ENCODE data around the gene ADAM11.

The ADAM11 gene

DNA sequence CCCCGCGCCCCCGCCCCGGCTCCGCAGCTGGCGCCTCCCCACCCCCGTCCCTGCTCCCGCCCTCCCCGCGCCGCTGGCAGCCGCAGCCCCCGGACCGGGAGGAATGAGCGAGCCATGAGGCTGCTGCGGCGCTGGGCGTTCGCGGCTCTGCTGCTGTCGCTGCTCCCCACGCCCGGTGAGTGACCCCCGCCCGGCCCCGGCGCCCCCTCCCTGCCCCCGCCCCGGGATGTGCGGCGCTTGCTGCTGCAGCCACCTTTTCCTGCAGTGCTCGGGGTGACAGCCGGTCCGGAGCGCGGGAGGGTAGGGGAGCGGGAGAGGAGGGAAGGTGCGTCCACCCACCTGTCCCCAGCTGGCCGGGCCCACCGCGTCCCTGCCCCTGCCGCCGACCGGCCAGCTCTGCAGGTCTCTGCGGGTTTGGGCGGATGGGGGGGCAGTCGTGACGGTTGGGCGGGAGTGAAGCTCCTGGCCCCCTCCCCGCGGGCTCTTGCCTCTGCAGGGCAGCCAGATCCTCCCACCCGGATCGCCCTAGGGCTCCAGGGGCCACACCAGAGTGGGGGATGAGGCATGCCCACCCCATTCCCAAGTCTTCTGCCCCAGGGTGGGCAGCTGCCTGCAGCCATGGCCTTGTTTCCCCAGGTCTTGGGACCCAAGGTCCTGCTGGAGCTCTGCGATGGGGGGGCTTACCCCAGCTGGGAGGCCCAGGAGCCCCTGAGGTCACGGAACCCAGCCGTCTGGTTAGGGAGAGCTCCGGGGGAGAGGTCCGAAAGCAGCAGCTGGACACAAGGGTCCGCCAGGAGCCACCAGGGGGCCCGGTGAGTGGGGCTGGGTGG, 513 bp downstream of the ADAM11 start:
- no peak for DNase-seq

- no peak for DNase-seq
These were observed 1.1 kb downstream of the ADAM11 start for GRCh38 chr17:44759916-44760243.

DNA sequence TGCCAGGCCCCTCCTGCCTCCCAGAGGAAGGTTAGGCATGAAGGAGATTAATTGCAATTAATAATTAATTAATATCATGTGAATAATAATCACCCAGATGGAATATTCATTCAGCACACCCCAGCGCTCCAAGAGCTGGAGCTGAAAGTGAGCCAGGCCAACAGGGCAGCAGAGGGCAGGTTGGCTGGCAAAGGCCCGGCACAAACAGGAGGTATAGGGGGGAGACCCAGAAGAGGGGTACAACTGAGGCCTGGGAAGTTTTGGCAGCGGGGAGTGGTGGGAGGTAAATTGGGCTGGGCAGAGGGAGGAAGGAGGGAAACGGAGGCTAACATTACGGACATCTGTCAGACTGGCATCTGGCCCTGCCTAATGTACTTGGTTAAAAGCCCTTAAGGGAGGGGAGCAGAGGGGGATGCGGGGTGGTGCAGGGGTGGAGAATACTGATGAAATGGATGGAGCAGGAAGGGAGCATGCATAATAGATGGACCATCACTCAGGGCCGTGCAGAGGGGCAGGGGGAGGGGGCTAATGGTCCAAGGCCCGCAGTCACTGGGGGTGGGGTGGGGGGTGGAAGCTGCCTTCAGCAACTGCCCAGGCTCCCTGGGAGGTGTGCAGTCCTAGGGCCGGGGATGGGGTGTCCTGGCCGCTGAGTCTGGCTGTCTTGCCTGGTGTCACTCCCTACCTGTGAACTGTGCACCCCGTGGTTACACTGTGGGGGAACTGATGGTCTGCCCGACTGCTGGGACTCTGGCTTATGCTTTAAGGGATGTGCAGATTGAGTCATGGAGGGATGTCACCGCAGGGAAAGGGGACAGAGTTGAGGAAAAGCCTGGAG, 1.9 kb downstream of the ADAM11 start:
- no peak for DNase-seq

GRCh38 chr17:44761932-44762810, 3.4 kb downstream of the ADAM11 start:
- no peak for DNase-seq

DNA sequence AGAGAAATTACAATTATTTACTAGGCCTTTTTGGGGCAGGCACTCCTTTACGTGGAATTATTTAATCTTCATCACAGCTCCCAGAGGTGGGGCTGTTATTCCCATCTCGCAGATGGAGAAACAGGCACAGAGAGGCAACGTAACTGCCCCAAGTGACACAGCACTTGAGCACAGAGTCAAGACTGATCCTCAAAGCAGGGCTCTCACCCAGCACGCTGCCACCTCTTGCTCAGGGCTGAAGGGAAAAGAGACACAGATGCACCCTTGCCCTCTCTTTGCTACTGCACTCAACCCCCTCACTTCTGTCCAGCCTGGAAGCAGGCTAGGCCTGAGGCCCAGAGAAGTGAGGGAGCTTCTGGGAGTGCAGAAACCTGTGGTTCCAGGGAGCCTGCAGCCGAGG, 4.4 kb downstream of the ADAM11 start:
- no peak for DNase-seq

GRCh38 chr17:44765965-44766364, 7.2 kb downstream of the ADAM11 start:
- DNase-seq: no peak

GRCh38 chr17:44766409-44767038, 7.7 kb downstream of the ADAM11 start:
- no peak for DNase-seq

DNA sequence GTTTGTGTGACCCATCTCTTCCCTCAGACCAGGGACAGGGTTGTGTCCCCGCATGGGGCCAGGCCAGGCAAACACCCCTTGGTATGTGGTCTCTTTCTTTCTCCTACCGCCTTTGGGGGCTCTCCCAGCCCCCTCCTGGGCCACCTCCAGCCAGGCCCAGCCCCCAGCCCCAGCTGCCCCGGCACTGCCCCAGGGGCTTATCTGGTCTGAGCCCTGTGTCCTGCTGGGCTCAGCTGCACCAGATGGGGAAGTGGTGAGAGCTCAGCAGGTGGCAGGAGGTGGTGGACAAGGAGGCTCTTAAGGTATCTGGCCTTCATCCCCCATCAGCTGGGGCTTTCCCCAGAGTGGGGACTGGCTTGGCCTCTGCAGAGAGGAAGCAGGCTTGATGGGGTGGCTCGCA, 8.7 kb downstream of the ADAM11 start:
- no peak for DNase-seq

- no peak for DNase-seq
These were observed 9.8 kb downstream of the ADAM11 start for GRCh38 chr17:44768505-44769142.

- no peak for DNase-seq
These were observed 10.4 kb downstream of the ADAM11 start for GRCh38 chr17:44769230-44769629.

GRCh38 chr17:44769647-44770084, 10.9 kb downstream of the ADAM11 start:
- no peak for DNase-seq

DNA sequence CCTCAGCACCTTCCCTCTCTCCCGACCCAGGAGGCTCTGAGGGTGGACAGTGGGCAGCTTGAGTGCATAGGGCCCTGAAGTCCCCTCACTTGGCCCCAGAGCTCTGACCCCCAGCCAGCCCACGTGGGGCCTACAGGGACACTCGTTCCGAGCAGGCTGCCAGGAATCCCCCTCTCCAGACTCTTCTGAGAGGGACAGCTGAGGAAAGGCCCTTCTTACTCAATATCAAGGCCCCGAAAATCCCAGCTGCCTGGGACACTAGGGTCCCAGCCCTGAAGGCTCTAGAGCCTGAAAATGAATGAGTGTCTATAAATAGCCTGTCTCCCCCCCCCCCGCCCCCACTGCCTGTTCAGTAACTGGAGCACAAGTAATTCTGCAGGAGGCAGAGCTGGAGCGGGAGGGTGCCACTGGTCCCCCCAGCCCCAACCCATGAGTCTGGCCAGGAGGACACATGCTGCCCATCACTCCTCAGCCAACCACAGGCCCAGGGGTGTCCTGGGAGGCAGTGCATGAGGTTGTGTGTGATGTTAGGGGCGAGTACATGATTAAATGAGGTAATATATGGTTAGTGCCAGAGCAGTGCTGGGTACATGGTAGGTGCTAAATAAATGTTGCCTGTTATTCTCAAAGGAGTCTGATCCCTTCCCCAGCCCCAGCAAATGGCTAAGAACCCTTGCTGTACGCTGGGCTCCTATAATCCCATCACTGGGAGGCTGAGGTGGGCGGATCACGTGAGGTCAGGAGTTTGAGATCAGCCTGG, 11.6 kb downstream of the ADAM11 start:
- DNase-seq: no peak

DNA sequence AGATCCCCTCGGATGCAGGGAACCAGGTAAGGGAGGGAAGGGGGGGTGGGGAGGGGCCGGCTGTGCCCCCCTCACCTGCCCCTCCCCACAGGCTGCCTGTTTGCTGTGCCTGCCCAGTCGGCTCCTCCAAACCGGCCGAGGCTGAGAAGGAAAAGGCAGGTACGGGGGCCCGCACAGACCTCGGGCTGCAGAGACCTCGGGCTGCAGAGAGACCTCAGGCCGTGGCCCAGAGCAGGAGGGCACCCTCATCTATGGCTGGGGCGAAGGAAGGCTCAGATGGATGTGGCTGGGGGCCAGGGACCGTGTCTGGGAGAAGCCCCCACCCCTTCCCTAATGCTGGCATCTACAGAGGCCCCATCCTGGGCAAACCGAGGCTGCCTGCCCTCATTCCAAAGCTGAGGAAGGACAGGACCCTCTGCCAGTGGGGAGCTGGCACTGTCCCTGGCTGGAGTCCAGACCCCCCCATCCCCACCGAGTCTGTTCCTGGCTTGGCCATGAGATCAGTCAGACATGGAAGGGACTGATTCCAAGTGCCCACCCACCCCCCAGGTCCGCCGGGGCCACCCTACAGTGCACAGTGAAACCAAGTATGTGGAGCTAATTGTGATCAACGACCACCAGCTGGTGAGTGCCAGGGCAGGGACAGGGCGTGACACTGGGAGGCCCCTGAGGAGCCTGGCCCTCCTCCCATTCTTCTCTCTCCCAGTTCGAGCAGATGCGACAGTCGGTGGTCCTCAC, 13.7 kb downstream of the ADAM11 start:
- no peak for DNase-seq

DNA sequence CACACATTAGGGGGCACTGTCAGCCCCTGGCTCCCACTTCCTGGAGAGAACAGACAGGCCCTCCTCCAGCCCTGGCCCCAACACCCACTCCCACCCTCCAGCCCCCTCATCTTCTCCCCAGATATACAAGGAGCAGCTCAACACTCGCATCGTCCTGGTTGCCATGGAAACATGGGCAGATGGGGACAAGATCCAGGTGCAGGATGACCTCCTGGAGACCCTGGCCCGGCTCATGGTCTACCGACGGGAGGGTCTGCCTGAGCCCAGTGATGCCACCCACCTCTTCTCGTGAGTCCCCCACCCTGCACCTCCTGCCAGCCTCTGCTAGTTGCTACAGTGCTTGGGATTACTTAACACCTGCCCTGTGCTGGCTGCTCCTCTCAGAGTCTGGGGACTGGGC, 14.4 kb downstream of the ADAM11 start:
- DNase-seq: no peak

- DNase-seq: peak; percentile 91
These were observed 15.7 kb downstream of the ADAM11 start for GRCh38 chr17:44774271-44775135.

DNA sequence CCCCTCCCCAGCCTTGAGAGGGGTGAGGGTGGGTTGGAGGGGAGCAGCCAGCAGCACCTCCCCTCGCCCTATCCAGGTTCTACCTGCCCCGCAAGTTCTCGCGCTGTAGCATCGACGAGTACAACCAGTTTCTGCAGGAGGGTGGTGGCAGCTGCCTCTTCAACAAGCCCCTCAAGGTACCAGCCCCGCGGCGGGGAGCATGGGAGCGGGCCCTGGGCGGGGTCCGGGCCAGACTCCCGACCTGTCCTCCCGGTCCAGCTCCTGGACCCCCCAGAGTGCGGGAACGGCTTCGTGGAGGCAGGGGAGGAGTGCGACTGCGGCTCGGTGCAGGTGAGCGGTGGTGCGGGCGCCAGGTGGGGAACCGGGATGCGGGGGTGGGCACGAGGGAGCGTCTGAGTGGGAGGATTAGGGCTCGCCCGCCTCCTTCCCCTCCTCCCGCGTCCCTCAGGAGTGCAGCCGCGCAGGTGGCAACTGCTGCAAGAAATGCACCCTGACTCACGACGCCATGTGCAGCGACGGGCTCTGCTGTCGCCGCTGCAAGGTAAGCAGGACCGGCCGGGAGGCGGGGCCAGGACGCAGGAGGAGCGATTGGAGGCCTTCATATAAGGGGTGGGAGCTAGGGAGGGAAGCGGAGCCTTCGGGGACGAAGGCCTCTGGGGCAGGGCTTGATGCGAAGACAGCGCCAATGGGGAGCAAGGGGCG, 16.5 kb downstream of the ADAM11 start:
- no peak for DNase-seq

- peak; percentile 97 for DNase-seq
These were observed 17.2 kb downstream of the ADAM11 start for GRCh38 chr17:44775838-44776621.
